C4-2B (cell line): ENCODE data around the gene RRP1B.

Experiments
- CTCF ChIP-seq: fragments of 450-650 bp; conservative IDR thresholded peaks from 2 replicates; pipeline ENCODE4 v1.5.1; 2017; ENCODE audit warnings: mild to moderate bottlenecking
- ZFX ChIP-seq: fragments of 450-650 bp; IDR thresholded peaks from 2 replicates; pipeline ENCODE4 v1.6.1; 2017

- TF ChIP-seq CTCF (no peak), ZFX (no peak)
These were observed 3.7 kb downstream of the RRP1B start for GRCh38 chr21:43663033-43663432.
